Myocyte (in vitro differentiated cells): Measurements from ENCODE around the gene TXNL1. TPM values are rescaled to one million over a fixed set of nuclear protein-coding genes. Genes with fewer than 3 reads are reported as not detected.

ENCODE experiments used
- DNase-seq: peaks from one replicate; pipeline ENCODE4 v3.0.0-alpha.2; 2012; ENCODE audit warnings: low read depth
- total RNA-seq: library from RNA; depleted of rRNA; stranded (reverse); fragments of >200 nt; gene quantifications from 2 replicates; pipeline ENCODE4 v1.2.3, GENCODE V29; 2014

The TXNL1 gene
- total RNA-seq, 1 donor from 2014 or later: 78.9 TPM

DNA sequence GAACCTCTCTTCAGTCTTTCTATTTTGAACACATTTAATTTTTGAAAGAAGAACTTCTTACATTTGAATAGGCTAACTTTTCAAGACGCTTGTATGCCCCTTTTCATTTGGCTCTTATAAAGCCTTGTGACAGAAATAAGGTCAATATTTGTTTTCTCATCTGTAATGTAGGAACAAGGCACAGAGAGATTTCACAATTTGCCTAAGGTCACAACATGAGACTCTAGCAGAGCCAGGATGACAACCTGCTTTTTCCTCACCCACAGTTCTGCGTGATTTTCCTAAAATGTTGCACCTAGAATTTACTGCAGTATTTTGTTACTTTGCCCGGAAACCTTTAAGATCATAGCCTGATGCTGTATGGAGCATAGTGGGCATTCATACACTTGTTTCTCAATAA lies 67.4 kb downstream of the TXNL1 start:
- DNase-seq: no peak

DNA sequence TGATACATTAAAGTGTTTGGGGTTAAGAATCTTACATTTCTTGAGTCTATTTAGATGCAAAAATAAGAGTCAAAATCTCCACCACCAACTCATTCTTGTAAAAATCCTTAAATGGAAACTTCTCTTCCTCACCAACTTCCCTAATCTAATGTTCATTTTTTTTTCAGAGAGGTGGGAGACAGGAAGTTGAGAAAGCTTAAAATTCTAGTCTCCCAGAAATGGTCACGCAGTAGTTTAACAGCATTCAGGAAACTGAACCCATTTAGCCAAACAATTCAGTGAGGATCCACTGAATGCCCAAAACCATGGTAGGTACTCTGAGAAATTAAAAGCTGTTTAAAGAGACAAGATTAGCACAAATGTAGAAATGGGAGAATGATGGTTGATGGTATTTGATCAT lies 69.0 kb downstream of the TXNL1 start:
- DNase-seq: no peak

DNA sequence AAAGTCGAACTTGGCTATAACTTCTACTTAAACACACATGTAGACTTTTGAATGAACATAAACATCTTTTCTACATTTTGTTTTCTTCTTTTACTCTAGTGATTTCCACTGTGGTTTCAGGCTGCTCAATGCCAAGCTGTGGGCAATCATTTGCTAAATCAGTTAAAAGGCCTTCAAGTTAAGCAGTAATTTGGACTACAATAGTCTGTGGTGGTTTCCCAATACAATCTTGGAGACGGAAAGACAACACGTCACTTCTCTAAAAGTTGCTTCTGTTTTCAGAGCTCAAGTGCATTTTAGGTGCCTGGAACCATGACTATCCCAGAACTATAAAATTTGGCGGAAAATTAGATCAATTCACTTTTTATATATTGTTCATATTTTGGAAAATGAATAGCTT lies 69.4 kb downstream of the TXNL1 start:
- no peak for DNase-seq

DNA sequence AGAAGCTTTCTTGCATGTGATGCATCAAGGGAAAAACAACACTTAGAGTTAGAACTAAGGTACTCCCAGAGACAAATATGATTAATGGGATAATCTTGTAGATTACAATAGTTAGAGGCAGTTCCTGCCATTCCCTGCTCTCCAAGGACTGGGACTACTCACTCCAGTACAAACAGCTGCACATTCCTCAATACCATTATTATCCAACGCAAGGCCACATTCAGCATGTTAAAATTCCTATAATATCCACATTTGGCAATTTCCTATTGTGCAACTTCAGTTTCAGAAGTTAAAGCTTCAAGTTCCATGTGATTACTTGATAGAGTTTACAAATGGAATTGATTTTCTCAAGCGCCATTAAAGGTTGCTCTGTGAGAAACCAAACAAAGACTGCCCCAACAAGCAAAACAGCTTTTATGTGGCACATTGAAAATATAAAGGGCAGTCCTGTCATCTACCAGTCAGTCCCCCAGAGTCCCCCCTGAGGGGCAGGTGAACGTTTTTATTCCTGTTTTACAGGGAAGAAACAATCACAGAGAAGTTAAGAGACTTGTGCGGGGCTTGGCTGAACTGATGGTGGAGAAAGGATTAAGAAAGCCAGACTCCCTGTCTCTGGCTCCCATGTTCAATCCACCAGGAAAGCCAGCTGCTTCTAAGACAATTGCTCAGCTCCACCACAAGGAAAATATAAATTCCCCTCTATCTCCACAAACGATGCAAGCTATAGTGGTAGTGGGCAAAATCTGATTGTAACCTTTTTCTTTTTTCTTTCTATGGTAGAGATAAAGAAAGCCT lies 72.6 kb downstream of the TXNL1 start:
- DNase-seq: peak; percentile 75

DNA sequence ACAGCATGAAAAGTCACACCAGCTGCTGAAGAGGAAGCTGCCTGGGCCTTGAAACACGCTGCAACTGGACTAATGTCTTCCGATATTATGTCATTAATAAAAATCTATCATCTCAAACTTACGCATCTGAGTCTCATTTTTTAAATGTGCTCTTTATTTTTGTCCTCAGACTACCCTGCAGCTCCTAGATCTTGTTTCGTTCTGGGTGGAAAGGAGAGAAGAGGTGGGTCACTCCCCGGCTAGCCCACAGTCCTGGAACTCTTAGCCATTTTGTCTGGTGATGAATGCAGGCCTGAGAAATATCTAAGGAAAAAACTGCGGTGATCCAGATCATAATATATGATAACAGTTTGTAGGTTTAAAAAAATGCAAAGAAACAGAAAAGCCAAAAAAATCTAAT lies 73.3 kb downstream of the TXNL1 start:
- DNase-seq: no peak

DNA sequence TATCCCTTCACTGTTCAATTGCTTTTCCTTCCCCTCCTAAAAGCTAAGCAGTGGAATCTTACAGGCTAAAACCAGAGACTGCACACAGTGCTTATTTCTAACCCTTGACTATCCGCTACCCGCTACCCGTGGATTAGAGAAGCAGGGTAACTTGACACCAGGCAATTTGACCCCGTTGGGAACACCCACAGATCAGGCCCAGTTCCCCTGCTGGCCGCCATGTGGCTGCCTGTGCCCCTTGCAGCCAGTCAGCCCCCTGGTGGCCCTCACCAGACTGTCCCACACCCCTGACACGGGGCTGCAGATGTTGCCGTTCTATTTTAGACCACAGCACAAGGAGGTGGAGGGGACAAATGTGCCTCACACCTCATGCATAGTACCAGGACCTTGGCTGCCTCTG lies 74.8 kb downstream of the TXNL1 start:
- peak; percentile 30 for DNase-seq

DNA sequence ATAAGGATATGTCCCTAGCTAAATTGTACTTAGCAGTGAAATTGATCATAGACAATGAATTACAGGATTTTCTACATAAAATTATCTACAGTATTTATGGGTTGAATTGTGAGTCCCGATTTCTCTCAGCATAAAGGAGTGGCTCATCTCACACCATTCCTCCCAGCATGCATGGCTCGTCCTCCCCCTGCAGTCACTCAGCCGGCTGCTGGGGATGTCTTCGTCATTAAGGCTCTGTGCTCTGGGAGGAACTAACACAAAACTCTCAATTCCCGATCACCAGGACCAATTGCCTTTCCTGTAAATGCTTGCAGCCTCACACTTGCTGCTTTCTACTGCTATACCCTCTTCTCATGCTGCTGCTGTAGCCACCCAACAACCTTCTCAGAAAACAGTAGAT lies 75.9 kb downstream of the TXNL1 start:
- no peak for DNase-seq

DNA sequence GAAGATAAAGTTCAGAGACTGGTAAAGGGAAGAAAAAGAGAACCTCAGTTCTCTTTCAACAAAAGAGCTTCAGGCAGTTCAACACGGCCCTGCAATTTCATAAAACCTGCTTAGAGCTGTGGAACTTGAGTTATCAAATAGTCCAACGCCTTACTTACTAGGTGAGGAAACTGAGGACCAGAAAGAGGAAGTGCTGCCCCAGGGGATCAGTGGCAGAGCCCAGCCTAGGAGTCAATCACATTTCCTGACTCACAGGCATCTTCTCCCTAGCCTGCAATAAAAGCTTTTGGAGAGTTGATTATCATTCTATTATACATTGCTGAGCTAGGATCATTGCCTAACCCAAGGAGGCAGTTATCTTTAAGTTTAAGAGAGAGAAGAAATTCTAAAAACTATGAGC lies 77.4 kb downstream of the TXNL1 start:
- no peak for DNase-seq

DNA sequence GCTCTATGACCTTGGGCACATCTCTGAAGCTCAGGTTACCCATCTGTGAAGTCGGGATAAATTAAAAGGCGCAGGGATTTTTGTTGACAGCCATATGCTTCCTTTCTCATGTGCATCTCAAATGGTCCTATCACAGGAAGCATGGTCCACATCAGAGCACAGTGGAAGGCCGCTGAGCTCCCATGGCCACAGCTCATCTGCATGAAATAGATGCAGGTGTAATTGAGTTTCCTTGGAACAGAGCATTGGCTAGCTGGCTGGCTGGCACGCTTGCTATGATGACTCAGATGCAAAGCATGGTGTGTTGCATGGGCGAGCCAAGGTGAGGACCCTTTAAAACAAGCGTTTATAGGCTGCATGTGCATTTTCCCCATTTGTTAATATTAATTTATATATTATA lies 79.3 kb downstream of the TXNL1 start:
- DNase-seq: no peak

DNA sequence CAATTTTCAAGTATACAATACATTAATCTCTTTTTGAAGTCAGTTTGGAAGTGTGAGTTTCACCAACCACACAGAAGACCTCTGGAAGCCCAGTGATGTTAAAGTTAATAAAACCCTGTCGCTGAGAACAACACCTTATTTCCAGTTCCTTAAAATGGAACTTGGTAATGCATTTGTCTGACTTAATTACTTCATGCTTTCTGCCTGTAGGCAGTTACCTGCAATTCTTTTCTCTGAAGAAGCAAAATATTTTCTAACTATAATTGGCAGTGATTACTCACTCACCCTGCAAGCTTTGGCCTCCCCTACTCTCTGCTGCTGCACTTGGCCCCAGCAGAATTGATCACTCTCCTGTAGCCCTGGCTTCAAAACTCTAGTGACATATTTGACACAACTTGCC lies 81.5 kb downstream of the TXNL1 start:
- no peak for DNase-seq

DNA sequence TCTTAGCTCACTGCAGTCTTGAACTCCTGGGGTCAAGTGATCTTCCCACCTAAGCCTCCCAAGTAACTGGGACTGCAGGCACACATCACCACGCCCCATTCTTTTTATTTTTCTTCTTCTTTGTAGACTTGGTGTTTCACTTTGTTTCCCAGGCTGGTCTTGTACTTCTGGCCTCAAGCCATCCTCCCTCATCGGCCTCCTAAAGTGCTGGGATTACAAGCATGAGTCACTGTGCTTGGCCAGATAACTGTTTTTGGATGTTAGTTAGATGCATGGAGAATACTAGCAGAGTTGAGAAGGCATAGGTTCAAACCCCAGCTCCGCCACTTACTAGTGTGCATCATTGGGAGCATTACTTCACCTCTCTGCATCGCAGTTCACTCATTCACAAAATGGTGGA lies 88.3 kb downstream of the TXNL1 start:
- DNase-seq: no peak

Other genes with a start within 250 kb of the TXNL1 start
- gene WDR7, start 12.8 kb upstream of the TXNL1 start, total RNA-seq: 12.9 and 13.5 TPM in 2 replicates